GM20431 (cell line): Measurements from ENCODE around the gene DNM2.

Experiments used
- in situ Hi-C: fragments of 300-500 bp; cut with MseI, MboI; formaldehyde crosslinking; loops from one replicate; pipeline ENCODE4 v1.15.0; 2020; ENCODE audit warnings: low sequenced_read_pairs; ENCODE audit not compliant: unreplicated experiment

DNM2 gene

GRCh38 chr19:10852941-10853340 is 135.1 kb downstream of the DNM2 start:
- in situ Hi-C loops = loop anchor here (25.0 kb wide), 1 partner anchor 141 kb away; the partner anchor contains the start of genes DNM2 and QTRT1

GRCh38 chr19:10854350-10855089 is 136.6 kb downstream of the DNM2 start:
- in situ Hi-C loops = loop anchor here (25.0 kb wide), 1 partner anchor 142 kb away; the partner anchor contains the start of genes DNM2 and QTRT1

- in situ Hi-C loops = loop anchor here (25.0 kb wide), 1 partner anchor 144 kb away; the partner anchor contains the start of genes DNM2 and QTRT1
Measured at GRCh38 chr19:10855879-10856522, 138.1 kb downstream of the DNM2 start.

GRCh38 chr19:10856899-10857298 is 139.0 kb downstream of the DNM2 start:
- in situ Hi-C loops = loop anchor here (25.0 kb wide), 1 partner anchor 145 kb away; the partner anchor contains the start of genes DNM2 and QTRT1

- in situ Hi-C loops = loop anchor here (25.0 kb wide), 1 partner anchor 146 kb away; the partner anchor contains the start of genes DNM2 and QTRT1
Measured at GRCh38 chr19:10858204-10858828, 140.4 kb downstream of the DNM2 start.

GRCh38 chr19:10861103-10861651 is 143.3 kb downstream of the DNM2 start:
- in situ Hi-C loops = loop anchor here (25.0 kb wide), 1 partner anchor 149 kb away; the partner anchor contains the start of genes DNM2 and QTRT1

GRCh38 chr19:10862561-10863106 is 144.8 kb downstream of the DNM2 start:
- in situ Hi-C loops = loop anchor here (25.0 kb wide), 1 partner anchor 150 kb away; the partner anchor contains the start of genes DNM2 and QTRT1

- in situ Hi-C loops = loop anchor here (25.0 kb wide), 1 partner anchor 151 kb away; the partner anchor contains the start of genes DNM2 and QTRT1
Measured at GRCh38 chr19:10863107-10863717, 145.3 kb downstream of the DNM2 start.

GRCh38 chr19:10864538-10864899 is 146.6 kb downstream of the DNM2 start:
- in situ Hi-C loops = loop anchor here (25.0 kb wide), 1 partner anchor 152 kb away; the partner anchor contains the start of genes DNM2 and QTRT1

- in situ Hi-C loops = loop anchor here (25.0 kb wide), 1 partner anchor 154 kb away; the partner anchor contains the start of genes DNM2 and QTRT1
Measured at GRCh38 chr19:10866495-10866894, 148.6 kb downstream of the DNM2 start.

GRCh38 chr19:10868872-10869547 is 151.1 kb downstream of the DNM2 start:
- in situ Hi-C loops = loop anchor here (25.0 kb wide), 1 partner anchor 157 kb away; the partner anchor contains the start of genes DNM2 and QTRT1

- in situ Hi-C loops = loop anchor here (25.0 kb wide), 1 partner anchor 158 kb away; the partner anchor contains the start of genes DNM2 and QTRT1
Measured at GRCh38 chr19:10869872-10870311, 152.0 kb downstream of the DNM2 start.

- in situ Hi-C loops = loop anchor here (25.0 kb wide), 1 partner anchor 158 kb away; the partner anchor contains the start of genes DNM2 and QTRT1
Measured at GRCh38 chr19:10870501-10870954, 152.6 kb downstream of the DNM2 start.

GRCh38 chr19:10870955-10871603 is 153.2 kb downstream of the DNM2 start, which contains the start of gene CARM1:
TSS of gene CARM1 (plus strand) at chr19:10871553. CDS start at chr19:10871703, 150 bp downstream.
- in situ Hi-C loops = loop anchor here (25.0 kb wide), 1 partner anchor 159 kb away; the partner anchor contains the start of genes DNM2 and QTRT1

- in situ Hi-C loops = loop anchor here (25.0 kb wide), 1 partner anchor 160 kb away; the partner anchor contains the start of genes DNM2 and QTRT1
Measured at GRCh38 chr19:10871711-10872545, 154.0 kb downstream of the DNM2 start.

- in situ Hi-C loops = loop anchor here (25.0 kb wide), 1 partner anchor 160 kb away; the partner anchor contains the start of genes DNM2 and QTRT1
Measured at GRCh38 chr19:10872546-10873107, 154.7 kb downstream of the DNM2 start.
